ENCODE measurements around the gene RMC1.

The RMC1 gene

DNA sequence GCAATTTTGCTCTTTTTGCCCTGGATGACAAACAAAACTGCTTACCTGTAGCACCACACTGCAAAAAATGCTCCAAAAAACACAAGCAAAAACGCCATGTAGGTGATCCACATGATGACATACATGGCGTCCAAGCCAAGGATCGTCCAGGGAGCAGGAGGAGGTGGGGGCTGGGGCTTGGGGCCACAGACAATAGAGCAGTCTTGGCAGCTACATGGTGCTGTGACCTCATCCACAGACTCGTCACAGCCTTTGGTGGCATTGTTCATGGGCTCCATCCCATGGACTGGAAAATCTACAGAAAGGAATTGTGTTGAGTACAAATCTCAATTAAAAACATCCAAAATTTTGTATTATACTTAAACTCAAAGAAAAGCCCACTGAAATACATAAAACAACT is 56.9 kb downstream of the RMC1 start:
- CTCF ChIA-PET: interaction anchor here (0.6 kb wide), 1 partner anchor 148 kb away, joined by 3 read pairs; no protein-coding TSS in a partner anchor
- TF ChIP-seq, protein P1, sequence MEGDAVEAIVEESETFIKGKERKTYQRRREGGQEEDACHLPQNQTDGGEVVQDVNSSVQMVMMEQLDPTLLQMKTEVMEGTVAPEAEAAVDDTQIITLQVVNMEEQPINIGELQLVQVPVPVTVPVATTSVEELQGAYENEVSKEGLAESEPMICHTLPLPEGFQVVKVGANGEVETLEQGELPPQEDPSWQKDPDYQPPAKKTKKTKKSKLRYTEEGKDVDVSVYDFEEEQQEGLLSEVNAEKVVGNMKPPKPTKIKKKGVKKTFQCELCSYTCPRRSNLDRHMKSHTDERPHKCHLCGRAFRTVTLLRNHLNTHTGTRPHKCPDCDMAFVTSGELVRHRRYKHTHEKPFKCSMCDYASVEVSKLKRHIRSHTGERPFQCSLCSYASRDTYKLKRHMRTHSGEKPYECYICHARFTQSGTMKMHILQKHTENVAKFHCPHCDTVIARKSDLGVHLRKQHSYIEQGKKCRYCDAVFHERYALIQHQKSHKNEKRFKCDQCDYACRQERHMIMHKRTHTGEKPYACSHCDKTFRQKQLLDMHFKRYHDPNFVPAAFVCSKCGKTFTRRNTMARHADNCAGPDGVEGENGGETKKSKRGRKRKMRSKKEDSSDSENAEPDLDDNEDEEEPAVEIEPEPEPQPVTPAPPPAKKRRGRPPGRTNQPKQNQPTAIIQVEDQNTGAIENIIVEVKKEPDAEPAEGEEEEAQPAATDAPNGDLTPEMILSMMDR (conservative IDR thresholded peaks at IDR 0.05; ENCODE audit: low read depth): no peak
- no peak for DNase-seq (ENCODE audit: low spot score)
- no peak overlapping the region for H3K27ac ChIP-seq
- POLR2A ChIA-PET (ENCODE audit: low non-redundant PET): no interaction called here

GRCh38 chr18:23563377-23564043 is 60.2 kb downstream of the RMC1 start:
- TF ChIP-seq, protein P1 (conservative IDR thresholded peaks at IDR 0.05; ENCODE audit: low read depth): no peak
- ChIA-PET POLR2A (ENCODE audit: low non-redundant PET) (no interaction called here), CTCF (interaction anchor here (0.7 kb wide), 1 partner anchor 83 kb away, joined by 3 read pairs; no protein-coding TSS in a partner anchor)
- no peak overlapping the region for H3K27ac ChIP-seq
- DNase-seq (ENCODE audit: low spot score): no peak

DNA sequence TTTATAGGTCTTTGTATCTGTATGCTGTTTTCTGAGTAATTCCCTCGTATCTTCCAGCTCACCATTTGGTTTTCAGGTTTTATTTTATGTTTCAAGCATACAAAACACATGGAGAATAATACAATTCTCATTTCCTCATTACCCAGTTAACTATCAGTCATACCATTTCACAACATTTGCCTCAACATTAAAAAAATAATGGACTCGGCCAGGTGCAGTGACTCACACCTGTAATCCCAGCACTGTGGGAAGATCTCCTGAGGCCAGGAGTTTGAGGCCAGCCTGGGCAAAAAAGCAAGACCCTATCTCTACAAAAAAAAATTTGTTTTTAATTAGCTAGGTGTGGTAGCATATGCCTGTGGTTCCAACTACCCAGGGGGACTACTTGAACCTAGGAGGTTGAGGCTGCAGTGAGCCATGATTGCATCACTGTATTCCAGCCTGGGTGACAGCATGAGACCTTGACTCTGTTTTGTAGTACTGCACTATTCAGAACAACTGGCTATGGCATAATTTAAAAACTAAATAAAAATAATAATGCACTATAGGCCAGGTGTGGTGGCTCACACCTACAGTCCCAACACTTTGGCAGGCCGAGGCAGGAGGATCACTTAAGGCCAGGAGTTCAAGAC is 62.7 kb downstream of the RMC1 start:
- POLR2A ChIA-PET (ENCODE audit: low non-redundant PET): no interaction called here
- CTCF ChIA-PET: no interaction called here

DNA sequence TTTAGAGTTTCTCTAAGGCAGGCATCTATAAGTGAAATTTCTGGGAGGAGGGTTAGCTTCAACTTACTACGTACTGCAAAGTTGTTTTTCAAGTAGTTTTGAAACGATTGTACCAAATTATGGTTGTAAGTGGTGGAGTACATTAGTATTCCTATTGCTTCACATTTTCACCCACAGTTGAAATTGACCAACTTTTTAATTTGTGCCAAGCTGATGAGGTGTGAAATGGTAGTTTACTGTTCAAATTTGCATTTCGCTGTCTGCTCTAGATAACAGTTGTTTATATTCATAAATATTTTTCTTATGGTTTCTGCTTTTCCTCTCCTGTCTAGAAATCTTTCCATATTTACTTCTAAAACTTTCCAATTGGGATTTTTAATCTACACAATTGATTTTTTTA is 64.4 kb downstream of the RMC1 start:
- no peak overlapping the region for H3K27ac ChIP-seq
- POLR2A ChIA-PET (ENCODE audit: low non-redundant PET): no interaction called here
- CTCF ChIA-PET: no interaction called here
- no peak for DNase-seq (ENCODE audit: low spot score)
- TF ChIP-seq, protein P1 (conservative IDR thresholded peaks at IDR 0.05; ENCODE audit: low read depth): no peak

More for the DNA sequence above, 62.7 kb downstream of the RMC1 start:
- TF ChIP-seq, protein P1 (conservative IDR thresholded peaks at IDR 0.05; ENCODE audit: low read depth): no peak
- no peak overlapping the region for H3K27ac ChIP-seq
- DNase-seq (ENCODE audit: low spot score): no peak

DNA sequence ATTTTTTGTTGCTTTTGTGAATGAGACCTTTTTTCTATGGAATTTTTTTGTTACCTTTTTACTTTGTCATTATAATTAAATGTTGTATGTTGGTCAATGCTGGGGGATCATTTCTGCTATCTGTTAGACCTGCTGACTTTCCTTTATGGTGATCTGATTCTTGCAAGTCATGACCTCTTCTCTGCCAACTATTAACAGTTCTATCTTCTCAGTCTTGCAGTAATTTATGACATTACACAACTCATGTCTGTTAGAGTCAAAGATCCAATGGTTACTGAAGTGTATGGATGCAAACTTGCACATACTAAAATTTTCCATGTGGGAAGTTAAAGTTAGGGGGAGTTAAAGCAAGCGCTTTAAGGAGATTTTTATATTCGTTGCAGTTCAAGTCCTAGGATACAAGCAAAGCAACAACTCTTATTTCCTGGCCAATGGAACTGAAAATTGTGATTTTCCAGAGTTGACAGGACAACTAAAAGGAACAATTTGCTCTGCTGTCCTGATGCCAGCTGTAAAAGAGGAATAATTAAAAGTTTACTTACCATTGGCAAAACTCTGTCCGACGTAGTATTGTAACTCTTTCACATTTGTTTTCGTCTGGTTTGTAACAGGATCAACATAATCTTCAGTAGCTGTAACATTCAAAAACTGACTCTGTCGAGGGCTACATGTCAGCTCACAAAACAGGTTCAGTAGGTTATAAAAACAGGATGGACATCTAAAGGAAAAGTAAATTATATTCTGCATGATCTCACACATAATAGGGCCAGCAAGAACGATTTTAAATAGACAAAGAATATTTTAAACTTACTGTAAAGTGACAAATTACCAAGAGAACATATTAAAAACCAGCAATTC is 65.2 kb downstream of the RMC1 start:
- DNase-seq (ENCODE audit: low spot score): no peak
- TF ChIP-seq, protein P1 (conservative IDR thresholded peaks at IDR 0.05; ENCODE audit: low read depth): no peak
- ChIA-PET CTCF (no interaction called here), POLR2A (ENCODE audit: low non-redundant PET) (no interaction called here)
- no peak overlapping the region for H3K27ac ChIP-seq

DNA sequence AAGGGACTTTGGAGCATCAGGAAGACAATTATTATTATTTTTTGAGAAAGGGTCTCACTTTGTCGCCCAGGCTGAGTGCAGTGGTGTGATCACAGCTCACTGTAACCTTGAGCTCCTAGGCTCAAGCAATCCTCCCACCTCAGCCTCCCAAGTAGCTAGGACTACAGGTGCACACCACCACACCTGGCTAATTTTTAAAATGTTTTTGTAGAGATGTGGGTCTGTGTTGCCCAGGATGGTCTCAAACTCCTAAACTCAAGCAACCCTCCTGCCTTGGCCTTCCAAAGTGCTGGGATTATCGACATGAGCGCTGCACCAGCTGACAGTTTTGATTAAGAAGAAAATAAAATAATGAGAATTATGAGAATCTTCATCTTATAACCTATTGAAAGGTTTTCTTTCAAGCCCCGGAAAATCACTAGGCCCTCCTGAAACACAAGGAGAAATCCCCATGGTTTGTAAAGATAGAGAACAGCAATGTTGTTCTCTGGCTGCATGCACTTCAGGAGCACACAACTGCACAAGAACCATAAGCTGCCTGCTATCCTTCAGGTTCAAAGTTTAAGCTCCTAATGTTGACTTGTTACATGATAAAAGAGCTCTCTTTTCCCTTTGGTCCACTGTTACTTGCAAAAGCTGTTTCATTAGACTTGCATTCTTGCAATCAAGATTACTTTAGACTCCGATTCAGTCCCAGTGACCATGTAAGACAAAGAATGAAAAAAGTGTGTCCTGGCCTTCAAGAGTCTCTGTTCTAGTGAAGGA is 66.2 kb downstream of the RMC1 start:
- TF ChIP-seq, protein P1 (conservative IDR thresholded peaks at IDR 0.05; ENCODE audit: low read depth): no peak
- CTCF ChIA-PET: no interaction called here
- no peak for DNase-seq (ENCODE audit: low spot score)
- POLR2A ChIA-PET (ENCODE audit: low non-redundant PET): no interaction called here
- no peak overlapping the region for H3K27ac ChIP-seq

Measured in RWPE1 (cell line).